ENCODE data around the gene REEP2. TPM values are rescaled to one million over a fixed set of nuclear protein-coding genes. Genes with fewer than 3 reads are reported as not detected.

REEP2 gene
- total RNA-seq, 1 donor from 2014 or later = 6.1 TPM

GRCh38 chr5:138490648-138491283 lies 51.9 kb downstream of the REEP2 start:
- H3K9me3 ChIP-seq = no peaks in the 10 kb centered on the region
- peaks cover 37% of the 10 kb centered on the region for H3K4me1 ChIP-seq
- TF ChIP-seq CTCF (IDR thresholded peaks at IDR 0.05) (no peak), POLR2AphosphoS5 (IDR thresholded peaks at IDR 0.05; ENCODE audit: insufficient read depth in 1 of 2, low read depth in 1 of 2) (no peak), POLR2A (IDR thresholded peaks at IDR 0.05) (no peak)
- intact Hi-C loops (cut with DNase I) = no loop called here
- DNase-seq (ENCODE audit: extremely low spot score in 2 of 2) = no peak
- no peaks in the 10 kb centered on the region for H3K36me3 ChIP-seq
- peak overlapping the region in 1 of 2 donors; percentile 58 for H3K4me3 ChIP-seq
- H3K27me3 ChIP-seq = no peaks in the 10 kb centered on the region
- peak overlapping the region; percentile 78 for H3K27ac ChIP-seq

GRCh38 chr5:138491284-138491648 lies 52.4 kb downstream of the REEP2 start:
- H3K27me3 ChIP-seq = no peaks in the 10 kb centered on the region
- peak overlapping the region; percentile 78 for H3K27ac ChIP-seq
- no peak for TF ChIP-seq CTCF (IDR thresholded peaks at IDR 0.05)
- TF ChIP-seq POLR2A (IDR thresholded peaks at IDR 0.05) = no peak
- no peak for TF ChIP-seq POLR2AphosphoS5 (IDR thresholded peaks at IDR 0.05; ENCODE audit: insufficient read depth in 1 of 2, low read depth in 1 of 2)
- DNase-seq (ENCODE audit: extremely low spot score in 2 of 2) = no peak
- intact Hi-C loops (cut with DNase I) = no loop called here
- peaks cover 37% of the 10 kb centered on the region for H3K4me1 ChIP-seq
- no peaks in the 10 kb centered on the region for H3K9me3 ChIP-seq
- H3K36me3 ChIP-seq = no peaks in the 10 kb centered on the region
- H3K4me3 ChIP-seq = peak overlapping the region; percentile 56 to 58

- H3K9me3 ChIP-seq = no peaks in the 10 kb centered on the region
- intact Hi-C loops (cut with DNase I) = loop anchor here (1.0 kb wide), 1 partner anchor 27 kb away; the partner anchor contains the start of gene EGR1
- no peaks in the 10 kb centered on the region for H3K27me3 ChIP-seq
- H3K36me3 ChIP-seq = no peaks in the 10 kb centered on the region
- no peak for DNase-seq (ENCODE audit: extremely low spot score in 2 of 2)
- TF ChIP-seq CTCF (IDR thresholded peaks at IDR 0.05) (no peak), POLR2A (IDR thresholded peaks at IDR 0.05) (no peak), POLR2AphosphoS5 (IDR thresholded peaks at IDR 0.05; ENCODE audit: insufficient read depth in 1 of 2, low read depth in 1 of 2) (peak in 1 of 2 donors; percentile 44)
- H3K4me3 ChIP-seq = peak overlapping the region; percentile 56 to 58
- peaks cover 37% of the 10 kb centered on the region for H3K4me1 ChIP-seq
- peak overlapping the region; percentile 80 for H3K27ac ChIP-seq
These were observed 53.1 kb downstream of the REEP2 start for GRCh38 chr5:138491669-138492559.

GRCh38 chr5:138492560-138493045 lies 53.7 kb downstream of the REEP2 start:
- Histone ChIP-seq H3K27ac (peak overlapping the region; percentile 80), H3K4me3 (peak overlapping the region; percentile 56 to 58), H3K27me3 (no peaks in the 10 kb centered on the region), H3K4me1 (peaks cover 37% of the 10 kb centered on the region), H3K36me3 (no peaks in the 10 kb centered on the region), H3K9me3 (no peaks in the 10 kb centered on the region)
- no peak for DNase-seq (ENCODE audit: extremely low spot score in 2 of 2)
- TF ChIP-seq POLR2AphosphoS5 (IDR thresholded peaks at IDR 0.05; ENCODE audit: insufficient read depth in 1 of 2, low read depth in 1 of 2) (no peak), POLR2A (IDR thresholded peaks at IDR 0.05) (no peak), CTCF (IDR thresholded peaks at IDR 0.05) (no peak)
- intact Hi-C loops (cut with DNase I) = loop anchor here (1.0 kb wide), 1 partner anchor 27 kb away; the partner anchor contains the start of gene EGR1

Data from vagina (tissue), 2 donors.